HUES64 (cell line): ENCODE data around the gene BACH2.

Experiments used
- H3K27ac ChIP-seq: 2 replicates; pipeline ENCODE4 v1.7.0; 2013; ENCODE audit warnings: low read depth, low read length, inconsistent platforms
- H3K27me3 ChIP-seq: 2 replicates; pipeline ENCODE4 v1.6.1; 2013; ENCODE audit warnings: mild to moderate bottlenecking, low read length; ENCODE audit not compliant: insufficient read depth
- H3K36me3 ChIP-seq: 2 replicates; pipeline ENCODE4 v1.6.1; 2013; ENCODE audit warnings: mild to moderate bottlenecking, low read length; ENCODE audit not compliant: insufficient read depth
- H3K4me1 ChIP-seq: 2 replicates; pipeline ENCODE4 v1.6.1; 2013; ENCODE audit warnings: mild to moderate bottlenecking, low read length, moderate library complexity; ENCODE audit not compliant: insufficient read depth
- H3K4me3 ChIP-seq: 2 replicates; pipeline ENCODE4 v1.5.1; 2013; ENCODE audit warnings: mild to moderate bottlenecking, low read length, moderate library complexity
- H3K9ac ChIP-seq: 2 replicates; pipeline ENCODE4 v1.6.1; 2013; ENCODE audit warnings: mild to moderate bottlenecking, low read depth, low read length
- H3K9me3 ChIP-seq: 2 replicates; pipeline ENCODE4 v1.6.1; 2013; ENCODE audit warnings: low read depth, low read length; ENCODE audit not compliant: insufficient read depth
- WGBS: fragments of 150-250, 120-280 bp; methylation state at CpG from one replicate; pipeline ENCODE4 v1.1.7; 2013; ENCODE audit warnings: missing lambda C conversion rate; 5-methylcytosine and 5-hydroxymethylcytosine counted together

The BACH2 gene

GRCh38 chr6:90322976-90323474 lies 26.4 kb upstream of the BACH2 start:
- no peak overlapping the region for H3K9ac ChIP-seq
- no peak overlapping the region for H3K27ac ChIP-seq
- H3K27me3 ChIP-seq: no peaks in the 10 kb centered on the region
- peaks cover 2% of the 10 kb centered on the region; the same call in 1 of the 2 replicates for H3K4me1 ChIP-seq
- no peaks in the 10 kb centered on the region for H3K36me3 ChIP-seq
- no peaks in the 10 kb centered on the region for H3K9me3 ChIP-seq
- WGBS: 89% methylated on average over 3 of the region's 3 CpGs
- H3K4me3 ChIP-seq: no peak overlapping the region

- no peaks in the 10 kb centered on the region for H3K9me3 ChIP-seq
- H3K4me3 ChIP-seq: no peak overlapping the region
- H3K4me1 ChIP-seq: no peaks in the 10 kb centered on the region
- no peak overlapping the region for H3K9ac ChIP-seq
- 90% methylated on average over 5 of the region's 6 CpGs for WGBS
- H3K36me3 ChIP-seq: no peaks in the 10 kb centered on the region
- H3K27ac ChIP-seq: no peak overlapping the region
- no peaks in the 10 kb centered on the region for H3K27me3 ChIP-seq
Observed at GRCh38 chr6:90319979-90320685, 23.5 kb upstream of the BACH2 start.

GRCh38 chr6:90319044-90319443 lies 22.4 kb upstream of the BACH2 start:
- Histone ChIP-seq H3K4me3 (no peak overlapping the region), H3K9ac (no peak overlapping the region), H3K27me3 (no peaks in the 10 kb centered on the region), H3K36me3 (no peaks in the 10 kb centered on the region), H3K9me3 (no peaks in the 10 kb centered on the region), H3K27ac (no peak overlapping the region), H3K4me1 (no peaks in the 10 kb centered on the region)
- WGBS: 80% methylated on average over 1 of the region's 1 CpG

GRCh38 chr6:90315986-90316385 lies 19.3 kb upstream of the BACH2 start:
- H3K27me3 ChIP-seq: no peaks in the 10 kb centered on the region
- H3K36me3 ChIP-seq: no peaks in the 10 kb centered on the region
- H3K27ac ChIP-seq: no peak overlapping the region
- no peaks in the 10 kb centered on the region for H3K9me3 ChIP-seq
- no peak overlapping the region for H3K4me3 ChIP-seq
- 100% methylated on average over 3 of the region's 3 CpGs for WGBS
- H3K9ac ChIP-seq: no peak overlapping the region
- no peaks in the 10 kb centered on the region for H3K4me1 ChIP-seq

GRCh38 chr6:90315354-90315950 lies 18.8 kb upstream of the BACH2 start:
- Histone ChIP-seq H3K36me3 (no peaks in the 10 kb centered on the region), H3K4me1 (no peaks in the 10 kb centered on the region), H3K9ac (no peak overlapping the region), H3K27me3 (no peaks in the 10 kb centered on the region), H3K27ac (no peak overlapping the region), H3K4me3 (no peak overlapping the region), H3K9me3 (no peaks in the 10 kb centered on the region)
- 96% methylated on average over 4 of the region's 4 CpGs for WGBS

GRCh38 chr6:90314514-90314913 lies 17.9 kb upstream of the BACH2 start:
- H3K36me3 ChIP-seq: no peaks in the 10 kb centered on the region
- H3K4me3 ChIP-seq: no peak overlapping the region
- H3K27ac ChIP-seq: no peak overlapping the region
- H3K9ac ChIP-seq: no peak overlapping the region
- H3K27me3 ChIP-seq: no peaks in the 10 kb centered on the region
- 94% methylated on average over 4 of the region's 4 CpGs for WGBS
- H3K4me1 ChIP-seq: no peaks in the 10 kb centered on the region
- no peaks in the 10 kb centered on the region for H3K9me3 ChIP-seq

GRCh38 chr6:90311569-90311968 lies 14.9 kb upstream of the BACH2 start:
- H3K27me3 ChIP-seq: no peaks in the 10 kb centered on the region
- H3K9me3 ChIP-seq: no peaks in the 10 kb centered on the region
- H3K4me1 ChIP-seq: no peaks in the 10 kb centered on the region
- no peak overlapping the region for H3K9ac ChIP-seq
- H3K36me3 ChIP-seq: no peaks in the 10 kb centered on the region
- H3K27ac ChIP-seq: no peak overlapping the region
- H3K4me3 ChIP-seq: no peak overlapping the region
- WGBS: 94% methylated on average over 4 of the region's 4 CpGs

GRCh38 chr6:90305800-90306448 lies 9.3 kb upstream of the BACH2 start:
- H3K9ac ChIP-seq: no peak overlapping the region
- no peaks in the 10 kb centered on the region for H3K4me1 ChIP-seq
- 86% methylated on average over 1 of the region's 1 CpG for WGBS
- H3K4me3 ChIP-seq: no peak overlapping the region
- H3K36me3 ChIP-seq: no peaks in the 10 kb centered on the region
- no peaks in the 10 kb centered on the region for H3K27me3 ChIP-seq
- no peaks in the 10 kb centered on the region for H3K9me3 ChIP-seq
- no peak overlapping the region for H3K27ac ChIP-seq

- Histone ChIP-seq H3K4me3 (no peak overlapping the region), H3K4me1 (no peaks in the 10 kb centered on the region), H3K27ac (no peak overlapping the region), H3K9ac (no peak overlapping the region), H3K36me3 (no peaks in the 10 kb centered on the region), H3K27me3 (no peaks in the 10 kb centered on the region), H3K9me3 (no peaks in the 10 kb centered on the region)
- 89% methylated on average over 5 of the region's 5 CpGs for WGBS
Observed at GRCh38 chr6:90304308-90304707, 7.7 kb upstream of the BACH2 start.

- Histone ChIP-seq H3K27me3 (no peaks in the 10 kb centered on the region; the same call in 1 of the 2 replicates), H3K36me3 (no peaks in the 10 kb centered on the region), H3K9me3 (no peaks in the 10 kb centered on the region), H3K4me1 (peaks cover 12% of the 10 kb centered on the region), H3K27ac (no peak overlapping the region), H3K9ac (no peak overlapping the region), H3K4me3 (no peak overlapping the region)
- 66% methylated on average over 2 of the region's 2 CpGs for WGBS
Observed at GRCh38 chr6:90303039-90303438, 6.4 kb upstream of the BACH2 start.

- Histone ChIP-seq H3K4me3 (no peak overlapping the region), H3K27me3 (peaks cover 4% of the 10 kb centered on the region; the same call in 1 of the 2 replicates), H3K9me3 (no peaks in the 10 kb centered on the region), H3K36me3 (no peaks in the 10 kb centered on the region), H3K9ac (no peak overlapping the region), H3K27ac (no peak overlapping the region), H3K4me1 (peaks cover 19% of the 10 kb centered on the region)
- WGBS: 92% methylated on average over 2 of the region's 2 CpGs
Observed at GRCh38 chr6:90302320-90302719, 5.7 kb upstream of the BACH2 start.
